ENCODE results near the gene PINLYP.
A peak's percentile ranks its signal among the peaks of the same experiment; 100 is the strongest.

The PINLYP gene

GRCh38 chr19:43607238-43608205, 31.9 kb downstream of the PINLYP start:
- no peak for DNase-seq

- DNase-seq, result no peak
Observed at GRCh38 chr19:43609872-43610271, 34.3 kb downstream of the PINLYP start.

GRCh38 chr19:43610493-43610892, 34.9 kb downstream of the PINLYP start:
- no peak for DNase-seq

GRCh38 chr19:43611788-43612187, 36.2 kb downstream of the PINLYP start, which contains the start of gene SRRM5:
Gene SRRM5, plus strand, starts transcription at chr19:43612088. Its CDS starts 34 bp downstream, at chr19:43612122.
- no peak for DNase-seq

GRCh38 chr19:43612374-43612773, 36.8 kb downstream of the PINLYP start:
- no peak for DNase-seq

- no peak for DNase-seq
Observed at GRCh38 chr19:43616306-43616705, 40.7 kb downstream of the PINLYP start.

- DNase-seq, result no peak
Observed at GRCh38 chr19:43616954-43617353, 41.4 kb downstream of the PINLYP start.

GRCh38 chr19:43618921-43619261, 43.3 kb downstream of the PINLYP start:
- DNase-seq, result no peak

GRCh38 chr19:43619262-43620060, 43.9 kb downstream of the PINLYP start, which contains the start of gene ZNF428:
Gene ZNF428, minus strand, starts transcription at chr19:43619629. Its CDS starts 5,325 bp downstream, at chr19:43614304.
- DNase-seq, result peak; percentile 54

- no peak for DNase-seq
Observed at GRCh38 chr19:43620061-43621001, 44.7 kb downstream of the PINLYP start.

GRCh38 chr19:43622070-43622469, 46.5 kb downstream of the PINLYP start:
- no peak for DNase-seq

- DNase-seq, result no peak
Observed at GRCh38 chr19:43622956-43623355, 47.4 kb downstream of the PINLYP start.

- no peak for DNase-seq
Observed at GRCh38 chr19:43623889-43624670, 48.5 kb downstream of the PINLYP start.

- no peak for DNase-seq
Observed at GRCh38 chr19:43624933-43625332, 49.3 kb downstream of the PINLYP start.

- no peak for DNase-seq
Observed at GRCh38 chr19:43625918-43626579, 50.4 kb downstream of the PINLYP start.

- no peak for DNase-seq
Observed at GRCh38 chr19:43626838-43627237, 51.2 kb downstream of the PINLYP start.

- no peak for DNase-seq
Observed at GRCh38 chr19:43628646-43629326, 53.2 kb downstream of the PINLYP start.

GRCh38 chr19:43631491-43631890, 55.9 kb downstream of the PINLYP start:
- DNase-seq, result no peak
